SU-DHL-6 (cell line): ENCODE data around the gene WWOX.

Experiments used
- EZH2phosphoT487 ChIP-seq: fragments of 200-600 bp; sonication (generic), shearing (Covaris generic); conservative IDR thresholded peaks from 2 replicates; pipeline ENCODE4 v1.6.1; 2018; ENCODE audit warnings: mild to moderate bottlenecking, antibody characterized with exemption, low read length, moderate library complexity, mixed read lengths
- TF ChIP-seq, protein P1 (sequence below): fragments of 200-600 bp; sonication (generic); IDR thresholded peaks from one replicate; pipeline ENCODE4 v1.5.1; 2017; ENCODE audit warnings: antibody characterized with exemption, mild to moderate bottlenecking, low read length, moderate library complexity; ENCODE audit not compliant: insufficient read depth, poor library complexity, severe bottlenecking

DNA sequence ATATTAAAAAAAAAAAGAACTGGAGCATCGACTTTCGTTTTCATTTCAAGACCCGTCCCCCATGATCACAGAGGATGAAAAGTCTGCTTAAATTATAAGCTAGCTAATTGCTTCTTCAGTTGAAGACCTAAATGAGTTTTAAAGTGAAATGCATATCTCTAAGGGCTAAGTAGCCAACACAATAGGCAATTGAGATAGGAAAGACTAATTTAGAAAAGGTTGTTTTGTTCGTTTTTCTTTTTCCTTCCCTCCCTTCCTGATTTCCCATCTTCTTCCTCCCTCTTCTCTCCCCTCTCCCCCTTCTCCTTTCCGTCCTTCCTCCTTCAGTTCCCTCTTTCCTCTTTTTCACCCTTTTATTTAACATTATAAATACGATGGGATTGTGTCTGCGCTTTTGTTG is 377.2 kb downstream of the WWOX start:
- TF ChIP-seq, protein P1, sequence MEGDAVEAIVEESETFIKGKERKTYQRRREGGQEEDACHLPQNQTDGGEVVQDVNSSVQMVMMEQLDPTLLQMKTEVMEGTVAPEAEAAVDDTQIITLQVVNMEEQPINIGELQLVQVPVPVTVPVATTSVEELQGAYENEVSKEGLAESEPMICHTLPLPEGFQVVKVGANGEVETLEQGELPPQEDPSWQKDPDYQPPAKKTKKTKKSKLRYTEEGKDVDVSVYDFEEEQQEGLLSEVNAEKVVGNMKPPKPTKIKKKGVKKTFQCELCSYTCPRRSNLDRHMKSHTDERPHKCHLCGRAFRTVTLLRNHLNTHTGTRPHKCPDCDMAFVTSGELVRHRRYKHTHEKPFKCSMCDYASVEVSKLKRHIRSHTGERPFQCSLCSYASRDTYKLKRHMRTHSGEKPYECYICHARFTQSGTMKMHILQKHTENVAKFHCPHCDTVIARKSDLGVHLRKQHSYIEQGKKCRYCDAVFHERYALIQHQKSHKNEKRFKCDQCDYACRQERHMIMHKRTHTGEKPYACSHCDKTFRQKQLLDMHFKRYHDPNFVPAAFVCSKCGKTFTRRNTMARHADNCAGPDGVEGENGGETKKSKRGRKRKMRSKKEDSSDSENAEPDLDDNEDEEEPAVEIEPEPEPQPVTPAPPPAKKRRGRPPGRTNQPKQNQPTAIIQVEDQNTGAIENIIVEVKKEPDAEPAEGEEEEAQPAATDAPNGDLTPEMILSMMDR, result no peak
- TF ChIP-seq EZH2phosphoT487, result no peak
